Mesendoderm (in vitro differentiated cells): Measurements from ENCODE around the gene BRCA1.
"Not testable (repeated sequence)": the region's sequence is repeated elsewhere in the genome, so short reads cannot be mapped to it uniquely, and the experiment has no call there.

Experiments
- DNase-seq: peaks from one replicate; pipeline ENCODE4 v3.0.0; 2013
- H2AK5ac ChIP-seq: 2 replicates; pipeline ENCODE4 v1.6.1; 2013; ENCODE audit warnings: low read length, inconsistent platforms
- H2BK120ac ChIP-seq: 2 replicates; pipeline ENCODE4 v1.6.1; 2013; ENCODE audit warnings: low read depth, mild to moderate bottlenecking, low read length, moderate library complexity, mixed read lengths
- H2BK15ac ChIP-seq: replicated peaks from 2 replicates; pipeline ENCODE4 v1.6.1; 2013; ENCODE audit warnings: low read depth, mild to moderate bottlenecking, moderate library complexity
- H2BK5ac ChIP-seq: 2 replicates; pipeline ENCODE4 v1.6.1; 2013; ENCODE audit warnings: low read length, inconsistent platforms
- H3K18ac ChIP-seq: 2 replicates; pipeline ENCODE4 v1.6.1; 2013; ENCODE audit warnings: mild to moderate bottlenecking, low read length, mixed read lengths
- H3K23ac ChIP-seq: one replicate; pipeline ENCODE4 v1.6.1; 2013; ENCODE audit warnings: low read length
- H3K27ac ChIP-seq: 2 replicates; pipeline ENCODE4 v1.5.1; 2013; ENCODE audit warnings: low read depth, mild to moderate bottlenecking, inconsistent platforms, low read length, moderate library complexity
- H3K27me3 ChIP-seq: 2 replicates; pipeline ENCODE4 v1.6.1; 2013; ENCODE audit warnings: low read length, control low read depth, mild to moderate bottlenecking, inconsistent platforms; ENCODE audit not compliant: insufficient read depth, poor library complexity
- H3K36me3 ChIP-seq: 2 replicates; pipeline ENCODE4 v1.6.1; 2013; ENCODE audit warnings: low read length, inconsistent platforms; ENCODE audit not compliant: control insufficient read depth, insufficient read depth
- H3K4ac ChIP-seq: one replicate; pipeline ENCODE4 v1.6.1; 2013; ENCODE audit warnings: low read depth, mild to moderate bottlenecking, low read length, moderate library complexity
- H3K4me1 ChIP-seq: 2 replicates; pipeline ENCODE4 v1.6.1; 2013; ENCODE audit warnings: low read depth, low read length, inconsistent platforms; ENCODE audit not compliant: control insufficient read depth
- H3K4me2 ChIP-seq: 2 replicates; pipeline ENCODE4 v1.6.1; 2013; ENCODE audit warnings: low read length
- H3K4me3 ChIP-seq: 2 replicates; pipeline ENCODE4 v1.5.1; 2013; ENCODE audit warnings: mild to moderate bottlenecking, low read length
- H3K56ac ChIP-seq: one replicate; pipeline ENCODE4 v1.6.1; 2013; ENCODE audit warnings: low read length
- H3K79me1 ChIP-seq: 2 replicates; pipeline ENCODE4 v1.6.1; 2013; ENCODE audit warnings: low read length, inconsistent platforms
- H3K79me2 ChIP-seq: 2 replicates; pipeline ENCODE4 v1.6.1; 2013; ENCODE audit warnings: mild to moderate bottlenecking, low read length; ENCODE audit not compliant: control insufficient read depth, insufficient read depth
- H3K9ac ChIP-seq: 2 replicates; pipeline ENCODE4 v1.6.1; 2013; ENCODE audit warnings: low read length, inconsistent platforms
- H4K5ac ChIP-seq: one replicate; pipeline ENCODE4 v1.6.1; 2013; ENCODE audit warnings: low read length
- H4K8ac ChIP-seq: one replicate; pipeline ENCODE4 v1.6.1; 2013; ENCODE audit warnings: low read depth, mild to moderate bottlenecking, control low read depth, low read length, moderate library complexity
- WGBS: extraction: QIAGEN DNeasy Blood & Tissue Kit; methylation state at CpG from one replicate; pipeline ENCODE4 v1.1.7; 2013; ENCODE audit warnings: low lambda C conversion rate, missing lambda C conversion rate; ENCODE audit not compliant: insufficient coverage; ENCODE audit errors: extremely low coverage; 5-methylcytosine and 5-hydroxymethylcytosine counted together

The BRCA1 gene

GRCh38 chr17:43138531-43138930 is 13.4 kb upstream of the BRCA1 start:
- H2BK15ac ChIP-seq, H3K79me2 ChIP-seq, H2BK5ac ChIP-seq, H3K4ac ChIP-seq, H3K79me1 ChIP-seq, H4K8ac ChIP-seq, H3K4me3 ChIP-seq, H3K56ac ChIP-seq, H3K27ac ChIP-seq, H3K27me3 ChIP-seq, H3K9ac ChIP-seq, H2AK5ac ChIP-seq, H4K5ac ChIP-seq, H3K36me3 ChIP-seq, H3K4me2 ChIP-seq, H3K23ac ChIP-seq, DNase-seq, H3K4me1 ChIP-seq, H2BK120ac ChIP-seq, H3K18ac ChIP-seq: not testable (repeated sequence)
- WGBS: no CpG with 5 or more reads among the region's 4 CpGs

DNA sequence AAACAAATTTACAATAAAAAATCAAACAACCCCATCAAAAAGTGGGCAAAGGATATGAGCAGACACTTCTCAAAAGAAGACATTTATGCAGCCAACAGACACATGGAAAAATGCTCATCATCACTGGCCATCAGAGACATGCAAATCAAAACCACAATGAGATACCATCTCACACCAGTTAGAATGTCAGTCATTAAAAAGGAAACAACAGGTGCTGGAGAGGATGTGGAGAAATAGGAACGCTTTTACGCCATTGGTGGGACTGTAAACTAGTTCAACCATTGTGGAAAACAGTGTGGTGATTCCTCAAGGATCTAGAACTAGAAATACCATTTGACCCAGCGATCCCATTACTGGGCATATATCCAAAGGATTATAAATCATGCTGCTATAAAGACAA is 11.4 kb upstream of the BRCA1 start:
- H2BK120ac ChIP-seq, H3K56ac ChIP-seq, H3K4me1 ChIP-seq, H3K18ac ChIP-seq, H3K4me2 ChIP-seq, H4K8ac ChIP-seq, H3K4ac ChIP-seq, H2AK5ac ChIP-seq, H3K27ac ChIP-seq, H3K9ac ChIP-seq, H3K79me2 ChIP-seq, H2BK15ac ChIP-seq, H3K79me1 ChIP-seq, H3K23ac ChIP-seq, H2BK5ac ChIP-seq, H3K27me3 ChIP-seq, H3K36me3 ChIP-seq, H3K4me3 ChIP-seq, H4K5ac ChIP-seq, DNase-seq: not testable (repeated sequence)
- WGBS: no CpG with 5 or more reads among the region's 3 CpGs

GRCh38 chr17:43135454-43135819 is 10.3 kb upstream of the BRCA1 start:
- Histone ChIP-seq H3K27me3 (no peaks in the 10 kb centered on the region), H3K27ac (no peak overlapping the region), H3K18ac (no peak overlapping the region), H2BK120ac (no peak overlapping the region), H2AK5ac (no peak overlapping the region), H2BK5ac (no peak overlapping the region), H2BK15ac (no peak overlapping the region), H3K23ac (no peak overlapping the region), H3K4ac (no peak overlapping the region), H3K79me2 (no peaks in the 10 kb centered on the region), H4K8ac (no peak overlapping the region), H3K36me3 (peaks cover 2% of the 10 kb centered on the region), H3K4me2 (no peak overlapping the region), H3K4me3 (no peak overlapping the region), H4K5ac (no peak overlapping the region), H3K56ac (no peak overlapping the region), H3K4me1 (no peaks in the 10 kb centered on the region), H3K79me1 (no peaks in the 10 kb centered on the region), H3K9ac (no peak overlapping the region)
- no peak for DNase-seq
- no CpG with 5 or more reads among the region's 19 CpGs for WGBS

- Histone ChIP-seq H3K4ac (no peak overlapping the region), H3K4me2 (no peak overlapping the region), H2BK120ac (no peak overlapping the region), H3K4me1 (no peaks in the 10 kb centered on the region), H3K18ac (no peak overlapping the region), H2BK15ac (no peak overlapping the region), H3K79me2 (no peaks in the 10 kb centered on the region), H3K79me1 (no peaks in the 10 kb centered on the region), H2AK5ac (no peak overlapping the region), H3K23ac (no peak overlapping the region), H4K5ac (no peak overlapping the region), H3K36me3 (peaks cover 2% of the 10 kb centered on the region), H2BK5ac (no peak overlapping the region), H4K8ac (no peak overlapping the region), H3K56ac (no peak overlapping the region), H3K27me3 (no peaks in the 10 kb centered on the region), H3K27ac (no peak overlapping the region), H3K4me3 (no peak overlapping the region), H3K9ac (no peak overlapping the region)
- no peak for DNase-seq
- no CpG with 5 or more reads among the region's 25 CpGs for WGBS
These were observed 9.8 kb upstream of the BRCA1 start for GRCh38 chr17:43134774-43135453.

DNA sequence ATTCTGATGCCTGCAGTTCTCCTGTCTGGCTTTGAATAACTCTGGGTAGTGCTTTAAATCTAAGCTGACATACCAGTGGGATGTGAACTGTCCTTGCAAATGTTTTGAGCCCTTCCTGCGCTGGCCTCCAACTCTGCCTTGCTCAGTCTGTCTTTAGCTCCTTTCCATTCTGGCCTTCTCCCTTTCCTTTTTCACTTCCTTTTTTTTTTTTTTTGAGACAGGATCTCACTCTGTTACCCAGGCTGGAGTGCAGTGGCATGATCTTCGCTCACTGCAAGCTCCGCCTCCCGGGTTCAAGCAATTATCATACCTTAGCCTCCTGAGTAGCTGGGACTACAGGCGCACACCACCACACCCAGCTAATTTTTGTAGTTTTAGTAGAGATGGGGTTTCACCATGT is 8.3 kb upstream of the BRCA1 start:
- H2AK5ac ChIP-seq, H3K56ac ChIP-seq, H3K4me1 ChIP-seq, H3K18ac ChIP-seq, H3K27ac ChIP-seq, H3K79me2 ChIP-seq, DNase-seq, H2BK5ac ChIP-seq, H3K79me1 ChIP-seq, H4K5ac ChIP-seq, H3K9ac ChIP-seq, H3K23ac ChIP-seq, H3K4me2 ChIP-seq, H2BK120ac ChIP-seq, H4K8ac ChIP-seq, H3K27me3 ChIP-seq, H3K4ac ChIP-seq, H2BK15ac ChIP-seq, H3K36me3 ChIP-seq, H3K4me3 ChIP-seq: not testable (repeated sequence)
- no CpG with 5 or more reads among the region's 5 CpGs for WGBS

- H3K4me1 ChIP-seq: no peaks in the 10 kb centered on the region
- H2BK5ac ChIP-seq: no peak overlapping the region
- no peak overlapping the region for H3K18ac ChIP-seq
- H2BK15ac ChIP-seq: no peak overlapping the region
- no peak overlapping the region for H3K4ac ChIP-seq
- no peak overlapping the region for H2AK5ac ChIP-seq
- no peaks in the 10 kb centered on the region for H3K79me2 ChIP-seq
- no peaks in the 10 kb centered on the region for H3K79me1 ChIP-seq
- H3K4me3 ChIP-seq: no peak overlapping the region
- no peak overlapping the region for H3K27ac ChIP-seq
- H3K56ac ChIP-seq: no peak overlapping the region
- H3K9ac ChIP-seq: no peak overlapping the region
- WGBS: no CpG with 5 or more reads among the region's 2 CpGs
- no peaks in the 10 kb centered on the region for H3K27me3 ChIP-seq
- no peak overlapping the region for H4K8ac ChIP-seq
- no peak for DNase-seq
- no peak overlapping the region for H4K5ac ChIP-seq
- peaks cover 2% of the 10 kb centered on the region for H3K36me3 ChIP-seq
- no peak overlapping the region for H2BK120ac ChIP-seq
- no peak overlapping the region for H3K4me2 ChIP-seq
- H3K23ac ChIP-seq: no peak overlapping the region
These were observed 7.0 kb upstream of the BRCA1 start for GRCh38 chr17:43132117-43132516.
